Activated CD4-positive, CD25-positive, alpha-beta regulatory T cell (primary cell): ENCODE results near the gene ZNF786.
A peak's percentile ranks its signal among the peaks of the same experiment; 100 is the strongest.
"Not testable (repeated sequence)": the region's sequence is repeated elsewhere in the genome, so short reads cannot be mapped to it uniquely, and the experiment has no call there.

ENCODE experiments used
- DNase-seq, 4 experiments: peaks; one replicate each; lab custom pipeline; 2025; lab: John Stamatoyannopoulos, UW

ZNF786 gene, protein sequence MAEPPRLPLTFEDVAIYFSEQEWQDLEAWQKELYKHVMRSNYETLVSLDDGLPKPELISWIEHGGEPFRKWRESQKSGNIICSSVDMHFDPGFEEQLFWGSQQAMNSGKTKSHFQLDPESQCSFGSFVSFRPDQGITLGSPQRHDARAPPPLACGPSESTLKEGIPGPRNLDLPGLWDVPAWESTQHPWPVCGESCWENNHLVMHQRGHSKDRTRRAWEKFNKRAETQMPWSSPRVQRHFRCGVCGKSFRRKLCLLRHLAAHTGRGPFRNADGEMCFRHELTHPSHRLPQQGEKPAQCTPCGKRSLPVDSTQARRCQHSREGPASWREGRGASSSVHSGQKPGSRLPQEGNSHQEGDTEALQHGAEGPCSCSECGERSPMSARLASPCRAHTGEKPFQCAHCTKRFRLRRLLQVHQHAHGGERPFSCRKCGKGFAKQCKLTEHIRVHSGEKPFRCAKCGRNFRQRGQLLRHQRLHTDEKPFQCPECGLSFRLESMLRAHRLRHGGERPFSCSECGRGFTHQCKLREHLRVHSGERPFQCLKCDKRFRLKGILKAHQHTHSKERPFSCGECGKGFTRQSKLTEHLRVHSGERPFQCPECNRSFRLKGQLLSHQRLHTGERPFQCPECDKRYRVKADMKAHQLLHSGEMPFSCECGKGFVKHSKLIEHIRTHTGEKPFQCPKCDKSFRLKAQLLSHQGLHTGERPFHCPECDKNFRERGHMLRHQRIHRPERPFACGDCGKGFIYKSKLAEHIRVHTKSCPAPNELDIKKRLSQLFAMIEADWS

DNA sequence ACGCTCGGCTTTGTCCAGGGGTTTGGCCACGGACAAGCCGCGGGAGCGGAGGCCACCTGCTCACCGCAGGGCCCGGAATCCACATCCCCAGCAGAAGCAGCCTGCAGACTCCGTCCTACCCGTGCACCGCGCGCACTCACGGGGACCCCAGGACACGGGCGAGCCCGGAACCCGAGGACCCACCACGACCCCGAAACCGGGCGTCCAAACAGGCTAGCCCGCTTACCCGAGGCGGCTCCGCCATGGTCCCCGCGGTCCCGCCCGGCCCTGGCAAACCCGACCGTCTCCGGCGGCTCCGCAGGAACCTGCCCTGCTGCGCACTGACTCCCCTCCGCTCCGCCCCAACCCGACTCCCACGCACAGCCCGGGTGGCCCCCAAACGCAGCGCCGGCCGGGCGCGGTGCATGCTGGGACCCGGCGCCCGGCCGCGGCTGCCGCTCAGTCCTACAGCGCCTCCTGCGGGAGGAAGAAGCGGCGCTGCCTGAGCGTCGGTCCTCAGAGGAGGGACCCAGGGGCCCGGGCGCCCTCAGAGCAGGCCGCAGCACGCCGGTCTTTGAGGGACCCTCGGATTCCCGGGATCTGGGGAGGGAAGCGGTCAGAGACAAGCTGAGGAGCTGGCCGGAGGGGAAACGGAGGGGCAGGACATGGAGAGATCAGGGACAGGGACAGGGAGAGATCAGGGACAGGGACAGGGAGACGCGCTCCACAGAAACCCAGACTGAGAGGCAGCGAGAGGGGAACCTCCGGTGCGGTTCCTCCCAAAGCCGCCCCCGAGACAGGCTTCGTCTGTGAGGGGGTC, at the start of gene ZNF786:
Gene ZNF786 (minus strand): TSS at position 322 of the 799 bp plus-strand sequence. CDS start 78 bp downstream, at position 244.
- DNase-seq: peak; percentile 83 to 91 (median 91)

DNA sequence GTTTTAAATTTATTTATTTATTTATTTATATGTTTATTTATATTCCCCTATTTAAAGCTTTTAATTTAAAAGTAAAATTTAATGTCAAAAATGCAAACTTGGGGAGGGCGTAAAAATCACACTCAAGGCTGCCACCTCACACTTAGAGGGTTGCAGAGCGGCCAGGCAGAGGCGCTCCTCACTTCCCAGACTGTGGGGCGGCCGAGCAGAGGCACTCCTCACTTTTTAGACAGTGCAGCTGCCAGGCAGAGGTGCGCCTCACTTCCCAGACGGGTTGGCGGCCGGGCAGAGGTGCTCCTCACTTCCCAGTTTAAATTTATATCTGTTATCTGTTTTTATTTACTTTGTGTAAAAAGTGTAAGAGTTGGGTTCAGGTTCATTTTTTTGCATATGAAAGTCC, 45.6 kb upstream of the ZNF786 start:
- DNase-seq: no peak

DNA sequence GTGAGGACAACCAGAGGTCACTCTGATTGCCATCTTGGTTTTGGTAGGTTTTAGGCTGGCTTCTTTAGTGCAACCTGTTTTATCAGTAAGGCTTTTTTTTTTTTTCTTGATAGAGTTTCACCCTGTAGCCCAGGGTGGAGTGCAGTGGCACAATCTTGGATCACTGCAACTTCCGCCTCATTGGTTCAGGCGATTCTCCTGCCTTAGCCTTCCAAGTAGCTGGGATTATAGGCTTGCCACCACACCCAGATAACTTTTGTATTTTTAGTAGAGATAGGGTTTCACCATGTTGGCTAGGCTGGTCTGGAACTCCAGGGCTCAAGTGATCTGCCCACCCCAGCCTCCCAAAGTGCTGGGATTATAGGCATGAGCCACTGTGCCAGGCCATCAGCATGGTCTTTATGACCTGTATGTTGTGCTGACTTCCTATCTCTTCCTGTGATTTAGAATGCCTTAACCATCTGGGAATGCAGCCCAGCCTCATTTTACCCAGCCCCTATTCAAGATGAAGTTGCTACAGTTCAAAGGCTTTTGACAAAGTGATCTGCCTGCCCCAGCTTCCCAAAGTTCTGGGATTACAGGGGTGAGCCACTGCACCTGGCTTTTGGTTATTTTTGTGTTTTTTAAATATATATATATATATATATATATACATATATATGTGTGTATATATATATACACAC, 42.7 kb upstream of the ZNF786 start:
- DNase-seq: no peak

DNA sequence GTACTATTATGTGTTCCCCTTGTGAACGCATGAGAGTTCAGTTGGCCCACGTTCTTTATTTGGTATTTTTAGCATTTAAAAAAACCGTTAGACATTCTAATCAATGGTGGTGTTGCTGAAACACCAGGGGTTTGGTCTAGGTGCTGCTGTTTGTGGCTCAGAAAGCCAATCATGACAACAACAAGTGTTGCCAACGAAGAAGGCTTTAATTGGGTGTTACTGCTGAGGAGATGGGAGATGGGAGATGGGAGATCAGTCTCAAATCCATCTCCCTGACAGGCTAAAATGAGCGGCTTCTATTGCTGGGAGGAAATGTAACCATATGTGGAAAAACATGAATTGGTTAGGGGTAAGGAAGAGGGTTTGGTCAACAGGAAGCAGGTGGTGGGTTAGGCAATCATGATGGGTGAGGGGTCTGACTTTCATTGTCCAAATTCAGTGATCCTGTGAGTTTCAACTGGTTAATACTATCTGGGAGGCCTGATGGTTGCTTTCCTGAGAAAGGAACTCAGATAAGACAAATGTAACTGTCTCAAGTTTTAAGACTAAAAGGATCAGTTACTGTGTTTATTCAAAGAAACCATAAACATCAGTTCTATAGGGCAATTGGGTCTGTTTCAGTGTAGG, 40.2 kb upstream of the ZNF786 start:
- no peak for DNase-seq

DNA sequence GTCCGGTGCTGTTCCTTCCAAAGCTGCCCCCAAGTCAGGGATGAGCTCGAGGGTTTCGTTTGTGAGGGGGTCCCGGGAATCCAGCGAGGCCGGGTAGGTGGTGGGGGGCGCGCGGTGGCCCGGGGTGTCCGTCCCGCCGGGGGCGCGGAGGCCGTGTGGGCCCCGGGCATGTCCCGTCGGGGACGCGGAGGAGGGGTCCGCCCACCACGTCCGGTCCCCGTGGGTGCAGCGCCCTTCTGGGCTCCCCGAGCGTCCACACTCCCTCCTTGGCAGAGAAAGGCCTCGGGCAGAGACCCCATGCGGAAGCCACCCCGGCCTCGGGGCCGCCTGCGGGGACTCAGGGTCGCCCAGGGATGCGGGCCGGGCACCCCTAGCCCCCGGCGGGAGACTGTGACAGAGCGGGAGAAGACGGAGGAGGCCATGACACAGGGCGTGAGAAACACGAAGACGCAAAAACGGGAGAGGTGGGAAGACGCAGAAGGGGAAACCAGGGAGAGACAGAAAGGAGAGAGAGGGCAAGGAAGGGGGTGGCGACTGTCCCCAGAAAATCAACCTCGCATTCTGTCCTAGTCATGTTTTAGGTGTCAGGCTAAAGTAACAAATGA, 36.2 kb upstream of the ZNF786 start:
- DNase-seq: peak in 3 of 4 experiments; percentile 31 to 35 (median 32)

DNA sequence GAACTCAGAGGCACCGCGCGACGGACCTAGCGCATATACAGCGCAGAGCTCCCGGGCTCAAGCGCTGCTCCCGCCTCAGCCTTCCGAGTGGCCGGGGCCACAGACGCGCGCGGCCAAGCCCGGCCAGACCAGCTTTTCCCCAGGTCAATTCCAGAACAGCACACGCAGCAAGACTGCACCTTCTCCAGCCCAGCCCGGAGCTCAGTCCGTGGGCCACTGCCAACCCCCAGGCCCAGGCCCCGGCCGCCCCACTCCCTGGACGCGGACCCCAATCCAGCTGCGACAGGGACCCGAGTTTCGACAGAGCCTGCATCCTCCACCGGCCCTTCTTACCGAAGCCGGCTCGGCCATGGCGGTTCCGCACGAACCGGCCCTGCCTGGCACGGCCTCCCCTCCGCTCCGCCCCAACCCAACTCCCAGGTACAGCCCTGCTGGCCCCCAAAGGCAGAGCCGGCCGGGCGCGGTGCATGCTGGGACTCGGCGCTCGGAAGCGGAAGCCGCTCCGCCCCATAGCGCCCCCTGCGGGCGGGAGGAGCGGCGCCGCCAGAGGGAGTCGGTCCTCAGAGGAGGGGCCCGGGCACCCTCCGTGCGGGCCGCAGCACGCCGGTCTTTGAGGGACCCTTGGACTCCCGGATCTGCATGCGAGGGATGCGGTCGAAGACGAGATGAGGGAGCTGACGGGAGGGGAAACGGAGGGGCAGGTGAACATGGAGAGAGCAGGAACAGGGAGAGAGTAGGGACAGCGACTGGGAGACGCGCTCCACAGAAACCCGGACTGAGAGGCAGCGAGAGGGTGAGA, 35.5 kb upstream of the ZNF786 start, which contains the start of gene ZNF425:
Gene ZNF425 (minus strand): TSS at position 462 of the 799 bp plus-strand sequence. CDS start 111 bp downstream, at position 351.
- peak; percentile 86 to 93 (median 90) for DNase-seq

DNA sequence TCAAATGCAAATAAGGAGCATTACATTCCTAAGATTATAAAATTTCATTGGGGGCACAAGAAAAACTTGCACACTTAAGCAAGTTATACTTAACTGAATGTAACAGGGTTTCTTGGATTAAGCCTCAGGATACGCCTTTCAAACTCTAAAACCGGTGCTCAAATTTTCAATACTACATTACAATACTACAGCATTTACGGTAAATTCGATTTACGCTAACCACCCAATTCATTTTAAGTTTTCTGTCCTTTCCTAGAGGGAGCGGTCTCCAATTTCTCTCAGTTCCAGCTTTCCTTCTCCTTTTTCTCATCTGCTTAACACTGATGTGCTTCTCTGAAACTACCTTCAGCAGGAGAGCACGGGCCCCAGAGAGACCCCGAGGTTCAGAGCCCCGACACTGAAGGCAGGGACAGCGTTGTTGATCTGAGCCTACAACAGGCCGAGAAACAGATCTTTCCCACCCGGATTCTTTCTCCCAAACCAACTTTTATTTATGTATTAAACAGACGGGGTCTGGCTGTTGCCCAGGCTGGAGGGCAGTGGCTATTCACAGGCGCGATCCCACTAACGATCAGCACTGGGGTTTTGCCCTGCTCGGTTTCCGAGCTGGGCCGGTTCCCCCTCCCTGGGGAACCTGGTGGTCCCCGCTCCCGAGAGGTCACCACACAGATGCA, 34.8 kb upstream of the ZNF786 start:
- no peak for DNase-seq

DNA sequence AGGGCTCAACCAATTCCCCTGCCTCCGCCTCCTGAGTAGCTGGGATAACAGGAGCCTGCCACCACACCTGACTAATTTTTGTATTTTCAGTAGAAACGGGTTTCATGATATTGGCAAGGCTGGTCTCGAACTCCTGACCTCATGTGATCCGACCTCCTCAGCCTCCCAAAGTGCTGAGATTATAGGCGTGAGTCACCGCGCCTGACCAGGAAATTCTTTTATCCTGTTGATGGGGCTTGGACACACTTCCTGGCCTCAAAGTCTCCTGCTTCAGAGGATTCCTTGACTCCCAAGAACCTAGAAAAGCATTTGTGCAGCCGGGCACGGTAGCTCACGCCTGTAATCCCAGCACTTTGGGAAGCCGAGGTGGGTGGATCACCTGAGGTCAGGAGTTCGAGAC, 19.5 kb upstream of the ZNF786 start:
- no peak for DNase-seq

DNA sequence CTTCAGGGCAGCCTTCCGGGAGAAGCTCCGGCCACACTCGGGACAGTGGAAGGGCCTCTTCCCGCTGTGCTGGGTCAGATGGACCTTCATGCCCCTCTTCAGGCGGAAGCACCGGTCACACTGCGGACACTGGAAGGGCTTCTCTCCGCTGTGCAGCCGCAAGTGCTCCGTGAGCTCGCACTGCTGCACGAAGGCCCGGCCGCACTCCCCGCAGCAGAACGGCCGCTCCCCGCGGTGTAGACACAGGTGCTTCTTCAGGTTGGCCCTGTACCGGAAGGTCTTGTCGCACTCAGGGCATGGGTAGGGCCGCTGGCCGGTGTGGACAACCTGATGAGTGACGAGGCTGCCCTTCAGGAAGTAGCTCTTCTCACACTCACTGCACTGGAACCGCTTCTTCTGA, 14.2 kb upstream of the ZNF786 start:
- DNase-seq: no peak

DNA sequence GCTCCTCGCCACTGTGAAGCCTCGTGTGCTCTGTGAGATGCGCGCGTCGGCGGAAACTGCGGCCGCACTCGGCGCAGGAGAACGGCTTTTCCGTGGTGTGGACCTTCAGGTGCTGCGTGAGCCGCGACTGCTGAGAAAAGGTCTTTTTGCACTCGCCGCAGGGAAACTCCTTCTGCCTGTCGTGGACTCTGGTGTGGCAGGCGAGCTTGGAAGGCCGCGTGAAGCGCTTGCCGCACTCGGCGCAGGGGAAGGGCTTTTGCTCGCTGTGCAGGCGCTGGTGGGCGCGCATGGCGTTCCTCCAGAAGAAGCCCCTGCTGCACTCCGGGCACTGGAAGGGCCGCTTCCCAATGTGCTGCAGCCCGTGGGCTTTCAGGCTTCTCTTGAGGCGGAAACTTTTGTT, 13.7 kb upstream of the ZNF786 start:
- no peak for DNase-seq

DNA sequence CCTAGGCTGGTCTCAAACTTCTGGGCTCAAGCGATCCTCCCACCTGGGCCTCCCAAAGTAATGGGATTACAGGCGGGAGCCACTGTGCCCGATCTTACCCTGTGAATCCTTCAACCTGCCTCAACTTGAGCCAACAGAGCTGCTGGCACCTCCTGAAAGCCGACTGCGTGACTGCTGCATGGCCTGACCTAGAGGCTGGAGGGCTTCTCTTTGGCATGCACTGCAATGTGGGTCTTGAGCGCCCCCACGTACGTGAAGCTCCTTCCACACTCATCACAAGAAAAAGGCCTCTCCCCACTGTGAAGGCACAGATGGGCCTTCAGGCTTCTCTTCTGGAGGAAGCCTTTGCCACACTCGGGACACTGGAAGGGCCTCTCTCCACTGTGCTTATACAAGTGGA, 12.9 kb upstream of the ZNF786 start:
- DNase-seq: no peak

DNA sequence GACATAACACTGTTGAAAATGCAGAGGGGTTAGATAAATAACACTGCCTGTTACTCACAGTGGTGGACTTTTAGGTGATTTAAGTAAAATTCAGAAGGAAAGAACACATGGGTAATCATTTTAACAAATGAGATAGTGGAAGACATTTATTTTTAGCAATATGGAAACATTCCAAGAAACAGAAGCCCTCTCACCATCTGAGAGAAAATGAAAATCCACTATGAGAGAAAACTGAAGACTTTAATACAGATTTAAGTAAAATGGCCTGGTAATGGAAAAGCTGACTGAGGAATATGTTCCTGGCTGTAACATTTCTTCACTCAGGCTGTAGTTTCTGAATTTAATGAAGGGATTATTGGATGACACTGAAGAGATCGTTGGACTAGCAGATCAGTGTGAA, 12.1 kb upstream of the ZNF786 start:
- no peak for DNase-seq

DNA sequence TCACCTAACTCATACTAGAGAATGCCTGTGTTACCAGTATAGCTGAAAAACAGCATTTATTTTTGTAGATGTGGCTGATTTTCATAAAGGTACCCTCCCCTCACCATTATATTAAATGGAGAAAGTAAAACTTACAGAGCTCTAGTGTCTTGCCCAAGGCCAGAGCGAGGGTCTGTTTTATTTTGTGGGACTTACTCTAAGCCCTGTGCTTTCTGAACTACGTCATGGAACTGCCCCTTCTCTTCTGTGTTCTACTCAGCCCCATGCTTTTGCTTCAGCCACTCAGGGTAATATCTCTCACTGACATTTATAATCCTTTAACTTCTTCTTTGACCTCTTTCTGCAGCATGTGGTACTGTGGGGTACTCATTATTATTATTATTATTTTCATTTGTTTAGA, 10.3 kb upstream of the ZNF786 start:
- no peak for DNase-seq

DNA sequence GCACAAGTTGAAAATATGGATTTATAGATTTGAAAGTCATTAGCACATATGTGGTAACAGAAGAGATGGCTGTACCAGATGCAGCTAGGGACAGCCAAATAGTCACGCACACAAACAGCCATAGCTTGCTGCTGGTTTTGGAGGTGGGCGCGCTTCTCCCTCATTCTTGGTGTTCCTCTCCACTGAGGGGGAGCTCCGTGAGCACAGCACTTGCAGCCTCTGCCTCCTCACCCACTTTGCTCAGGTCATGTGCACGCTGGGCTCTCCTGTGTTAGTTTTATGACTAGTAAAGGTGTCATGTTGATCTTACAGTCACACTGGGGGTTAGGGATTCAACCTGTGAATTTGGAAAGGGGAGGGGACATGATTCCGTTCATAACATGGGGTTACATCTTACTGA, 8.5 kb upstream of the ZNF786 start:
- DNase-seq: no peak

DNA sequence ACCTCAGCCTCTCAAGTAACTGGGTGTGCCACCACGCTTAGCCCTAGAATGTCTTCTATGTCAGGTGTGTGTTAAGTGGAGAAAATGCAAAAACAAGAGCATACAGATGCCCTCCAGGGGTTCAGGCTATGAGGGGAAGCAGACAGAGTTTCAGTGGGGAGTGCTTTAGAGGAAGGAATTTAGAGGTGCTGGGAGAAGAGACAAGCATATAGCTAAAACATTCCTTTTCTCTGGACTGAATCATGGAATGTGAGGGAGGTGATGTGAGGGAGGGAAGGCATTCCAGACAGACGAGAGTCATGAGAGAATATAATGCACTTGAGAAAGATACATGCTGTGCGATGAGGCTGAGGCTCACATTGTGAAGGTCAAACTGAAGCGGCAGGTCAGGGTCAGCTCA, 6.6 kb upstream of the ZNF786 start:
- DNase-seq: no peak

DNA sequence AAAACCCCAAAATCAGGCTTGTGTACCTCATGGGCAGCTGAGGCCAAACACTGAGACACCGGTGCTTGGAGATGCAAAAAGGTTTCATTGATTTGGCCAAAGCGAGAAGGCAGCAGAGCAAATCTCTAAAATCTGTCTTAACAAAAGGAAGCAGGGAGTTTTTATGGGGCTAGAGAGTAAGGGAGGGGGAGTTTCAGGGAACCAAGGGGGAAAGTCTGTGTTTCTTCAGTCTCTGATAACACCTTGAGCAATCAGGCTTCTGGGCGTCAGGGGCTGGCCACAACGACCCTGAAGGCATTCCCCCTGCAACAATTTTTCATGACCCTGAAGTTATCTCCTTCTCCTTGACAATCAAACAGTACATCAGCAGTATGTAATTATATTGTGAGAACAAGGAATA, 2.7 kb upstream of the ZNF786 start:
- no peak for DNase-seq

DNA sequence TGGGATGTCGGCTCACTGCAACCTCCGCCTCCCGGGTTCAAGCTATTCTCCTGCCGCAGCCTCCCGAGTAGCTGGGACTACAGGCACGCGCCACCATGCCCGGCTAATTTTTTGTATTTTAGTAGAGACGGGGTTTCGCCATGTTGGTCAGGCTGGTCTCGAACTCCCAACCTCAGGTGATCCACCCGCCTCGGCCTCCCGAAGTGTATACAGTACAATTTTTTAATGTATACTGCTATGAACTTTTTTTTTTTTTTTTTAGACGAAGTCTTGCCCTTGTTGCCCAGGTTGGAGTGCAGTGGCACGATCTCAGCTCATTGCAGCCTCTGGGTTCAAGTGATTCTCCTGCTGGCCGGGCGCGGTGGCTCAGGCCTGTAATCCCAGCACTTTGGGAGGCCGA, 1.7 kb upstream of the ZNF786 start:
- not testable (repeated sequence) for DNase-seq

DNA sequence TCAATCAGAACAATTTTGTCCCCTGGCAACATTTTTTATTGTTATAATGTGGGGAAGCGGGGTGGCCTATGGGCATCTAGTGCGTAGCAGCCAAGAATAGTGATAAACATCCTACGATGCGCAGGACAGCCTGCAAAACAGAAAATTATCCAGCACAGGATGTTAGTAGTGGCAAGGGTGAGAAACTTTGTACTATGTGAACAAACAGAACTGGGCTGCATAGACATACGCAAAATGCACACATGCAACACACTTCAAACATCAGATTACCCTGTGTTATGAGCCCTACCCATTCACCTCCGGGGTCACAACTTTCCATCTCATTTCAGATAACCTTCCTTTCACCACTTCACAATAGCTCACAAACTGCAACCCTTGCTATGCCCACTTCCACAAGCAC, 3.1 kb downstream of the ZNF786 start:
- DNase-seq: no peak

DNA sequence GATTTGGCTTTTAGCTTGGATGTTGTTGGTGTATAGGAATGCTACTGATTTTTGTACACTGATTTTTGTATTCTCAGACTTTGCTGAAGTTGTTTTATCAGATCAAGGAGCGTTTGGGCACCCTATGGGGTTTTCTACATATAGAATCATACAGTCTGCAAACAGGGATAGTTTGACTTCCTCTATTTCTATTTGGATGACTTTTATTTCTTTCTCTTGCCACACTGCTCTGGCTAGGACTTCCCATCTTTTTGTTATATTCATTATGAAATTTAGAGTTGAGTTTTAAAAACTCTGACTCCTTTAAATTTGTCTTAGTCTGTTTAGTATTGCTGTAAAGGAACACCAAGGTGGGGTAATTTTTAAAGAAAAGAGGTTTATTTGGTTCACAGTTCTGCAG, 4.7 kb downstream of the ZNF786 start:
- no peak for DNase-seq
